Panc1 (cell line): ENCODE measurements around the gene MSANTD3. TPM values are rescaled to one million over a fixed set of nuclear protein-coding genes. Genes with fewer than 3 reads are reported as not detected.

Experiments
- ATAC-seq: fragments of 200-7000 bp; cut with Tn5 transposase; 2 replicates; pipeline ENCODE4 v1.9.1; 2020; ENCODE audit warnings: mild to moderate bottlenecking, moderate library complexity
- BruUV-seq: library from RNA; stranded (reverse); fragments of 400-500 nt; replicated peaks from 2 replicates; lab custom pipeline; 2021; lab: Mats Ljungman, UMichigan
- CTCF ChIA-PET: fragments of 300-600 bp; sonication (Branson Sonifier 250); formaldehyde crosslinking; loops from one replicate; lab custom pipeline; 2022; ENCODE audit warnings: antibody characterized with exemption; lab: Charles Lee
- POLR2A ChIA-PET: fragments of 300-600 bp; sonication (Branson Sonifier 250); formaldehyde crosslinking; loops from one replicate; lab custom pipeline; 2022; ENCODE audit warnings: antibody characterized with exemption; lab: Charles Lee
- DNase-seq: peaks from one replicate; pipeline ENCODE4 v3.0.0-alpha.2; 2010; ENCODE audit warnings: low read depth, low spot score
- H3K27ac ChIP-seq: 2 replicates; pipeline ENCODE4 v1.5.1; 2011; ENCODE audit warnings: mild to moderate bottlenecking, low read length, inconsistent platforms
- H3K27me3 ChIP-seq: fragments of 200-500 bp; sonication (Bioruptor generic); 2 replicates; pipeline ENCODE4 v1.6.0; 2014; ENCODE audit warnings: low read length, inconsistent platforms; ENCODE audit not compliant: control insufficient read depth, insufficient read depth
- H3K36me3 ChIP-seq: fragments of 200-500 bp; sonication (Bioruptor generic); 2 replicates; pipeline ENCODE4 v1.5.1; 2014; ENCODE audit warnings: inconsistent platforms, mild to moderate bottlenecking, low read length, moderate library complexity; ENCODE audit not compliant: control insufficient read depth, insufficient read depth
- H3K4me1 ChIP-seq: 2 replicates; pipeline ENCODE4 v1.5.1; 2011; ENCODE audit warnings: inconsistent platforms, mild to moderate bottlenecking, low read length, moderate library complexity; ENCODE audit not compliant: control insufficient read depth, insufficient read depth
- H3K4me3 ChIP-seq, 2 experiments: 2 replicates each; pipeline ENCODE4 v1.5.1; 2011 to 2012; ENCODE audit warnings: low read depth in 2 of 2, low read length in 2 of 2, mild to moderate bottlenecking in 2 of 2, inconsistent platforms in 1 of 2, moderate library complexity in 1 of 2
- H3K9me3 ChIP-seq: fragments of 200-500 bp; sonication (Bioruptor generic); 2 replicates; pipeline ENCODE4 v1.5.1; 2014; ENCODE audit warnings: low read depth, mild to moderate bottlenecking, inconsistent platforms, low read length, moderate library complexity; ENCODE audit not compliant: control insufficient read depth, insufficient read depth
- CTCF ChIP-seq: fragments of 450-650 bp; IDR thresholded peaks from 2 replicates; pipeline ENCODE4 v1.5.1; 2017; ENCODE audit warnings: mild to moderate bottlenecking
- POLR2AphosphoS5 ChIP-seq: IDR thresholded peaks from 2 replicates; pipeline ENCODE4 v1.6.1; 2012; ENCODE audit warnings: mild to moderate bottlenecking, low read depth, low read length, moderate library complexity
- REST ChIP-seq, 2 experiments: IDR thresholded peaks; 2 replicates each; pipeline ENCODE4 v1.6.1; 2011 to 2012; ENCODE audit warnings: low read depth in 2 of 2, control low read depth in 1 of 2, low read length in 1 of 2, mild to moderate bottlenecking in 1 of 2, moderate library complexity in 1 of 2; ENCODE audit not compliant: insufficient read depth in 1 of 2
- SIN3A ChIP-seq: IDR thresholded peaks from 2 replicates; pipeline ENCODE4 v1.6.1; 2012; ENCODE audit warnings: low read depth, mild to moderate bottlenecking, low read length, moderate library complexity, borderline replicate concordance; ENCODE audit not compliant: insufficient read depth
- TCF7L2 ChIP-seq: IDR thresholded peaks from 2 replicates; pipeline ENCODE4 v1.6.1; 2011; ENCODE audit warnings: mild to moderate bottlenecking, low read depth, low read length, inconsistent platforms
- in situ Hi-C: cut with HindIII; loops from 2 replicates; pipeline ENCODE4 v1.10.0; 2016; ENCODE audit warnings: low sequenced_read_pairs, low pct_unique_long_range_greater_than_20kb
- intact Hi-C: fragments of 100-400 bp; cut with micrococcal nuclease; formaldehyde crosslinking; loops from one replicate; pipeline ENCODE4 v1.10.0; 2022; ENCODE audit not compliant: unreplicated experiment
- total RNA-seq: library from RNA; stranded (reverse); gene quantifications from one replicate; pipeline ENCODE4 v1.2.1, GENCODE V29; 2021; ENCODE audit not compliant: unreplicated experiment

Gene MSANTD3
- total RNA-seq, 1 experiment from 2014 or later: 58.7 TPM

- DNase-seq: no peak
- in situ Hi-C loops (no loop called here), intact Hi-C loops (no loop called here)
- H3K36me3 ChIP-seq: no peaks in the 10 kb centered on the region
- no peak overlapping the region for H3K27ac ChIP-seq
- ATAC-seq: no peak
- no peak for TF ChIP-seq TCF7L2
- TF ChIP-seq REST (IDR thresholded peaks at IDR 0.05; ENCODE audit: insufficient read depth in 1 of 2, low read depth in 2 of 2, low read length in 1 of 2): no peak
- no peak for TF ChIP-seq SIN3A
- TF ChIP-seq POLR2AphosphoS5: no peak
- no peak for TF ChIP-seq CTCF
- H3K4me1 ChIP-seq: no peaks in the 10 kb centered on the region
- ChIA-PET CTCF (no interaction called here), POLR2A (interaction anchor here (0.6 kb wide), 1 partner anchor 109 kb away, joined by 3 read pairs; no protein-coding TSS in a partner anchor)
- H3K4me3 ChIP-seq: no peak overlapping the region
- H3K9me3 ChIP-seq: no peaks in the 10 kb centered on the region
- no peaks in the 10 kb centered on the region for H3K27me3 ChIP-seq
- no TSS peak for BruUV-seq
These were observed 58.3 kb downstream of the MSANTD3 start for GRCh38 chr9:100485196-100485595.

GRCh38 chr9:100486479-100487176 lies 59.7 kb downstream of the MSANTD3 start:
- Histone ChIP-seq H3K9me3 (no peaks in the 10 kb centered on the region), H3K36me3 (no peaks in the 10 kb centered on the region), H3K4me3 (no peak overlapping the region), H3K4me1 (no peaks in the 10 kb centered on the region), H3K27me3 (no peaks in the 10 kb centered on the region), H3K27ac (no peak overlapping the region)
- DNase-seq (no peak), ATAC-seq (no peak)
- intact Hi-C loops: no loop called here
- TF ChIP-seq REST (IDR thresholded peaks at IDR 0.05; ENCODE audit: insufficient read depth in 1 of 2, low read depth in 2 of 2, low read length in 1 of 2) (no peak), SIN3A (no peak), POLR2AphosphoS5 (no peak), TCF7L2 (no peak)
- no TSS peak for BruUV-seq
- CTCF ChIA-PET: no interaction called here
- POLR2A ChIA-PET: no interaction called here
- in situ Hi-C loops: no loop called here
